A549 (cell line): ENCODE results near the gene STIMATE.

Source experiments
- CTCF ChIP-seq: fragments of >200 bp; sonication (Bioruptor Twin); formaldehyde crosslinking; IDR thresholded peaks from 3 replicates; pipeline ENCODE4 v1.5.1; 2016
- E2F6 ChIP-seq: IDR thresholded peaks from 2 replicates; pipeline ENCODE4 v1.6.1; 2012; ENCODE audit warnings: low read depth, borderline replicate concordance
- HMGXB4 ChIP-seq: fragments of 250-450 bp; sonication (Bioruptor Pico); IDR thresholded peaks from 2 replicates; pipeline ENCODE4 v1.5.0; 2021; ENCODE audit warnings: mild to moderate bottlenecking, moderate library complexity, borderline replicate concordance
- MAX ChIP-seq: IDR thresholded peaks from 2 replicates; pipeline ENCODE4 v1.6.1; 2012
- REST ChIP-seq: fragments of 200-600 bp; sonication (generic); IDR thresholded peaks from 2 replicates; pipeline ENCODE4 v1.6.1; 2016; ENCODE audit warnings: antibody characterized with exemption, mild to moderate bottlenecking, moderate library complexity
- RFX5 ChIP-seq: fragments of 450-650 bp; IDR thresholded peaks from 2 replicates; pipeline ENCODE4 v1.7.1; 2014; ENCODE audit warnings: antibody characterized with exemption, mild to moderate bottlenecking, moderate library complexity

GRCh38 chr3:52879090-52879489, 18.3 kb downstream of the STIMATE start:
- TF ChIP-seq E2F6 (no peak), CTCF (no peak), RFX5 (no peak), HMGXB4 (CRISPR knock-in tag) (no peak), REST (no peak), MAX (no peak)
